ENCODE data around the gene TRIM41. TPM values are rescaled to one million over a fixed set of nuclear protein-coding genes. Genes with fewer than 3 reads are reported as not detected.

The TRIM41 gene
- total and polyA plus RNA-seq, 9 of the 15 experiments (the other 6 are each of a cell fraction or from before 2014, with no cell fraction given) = 1.8 to 47.6 (median 20.9) TPM

DNA sequence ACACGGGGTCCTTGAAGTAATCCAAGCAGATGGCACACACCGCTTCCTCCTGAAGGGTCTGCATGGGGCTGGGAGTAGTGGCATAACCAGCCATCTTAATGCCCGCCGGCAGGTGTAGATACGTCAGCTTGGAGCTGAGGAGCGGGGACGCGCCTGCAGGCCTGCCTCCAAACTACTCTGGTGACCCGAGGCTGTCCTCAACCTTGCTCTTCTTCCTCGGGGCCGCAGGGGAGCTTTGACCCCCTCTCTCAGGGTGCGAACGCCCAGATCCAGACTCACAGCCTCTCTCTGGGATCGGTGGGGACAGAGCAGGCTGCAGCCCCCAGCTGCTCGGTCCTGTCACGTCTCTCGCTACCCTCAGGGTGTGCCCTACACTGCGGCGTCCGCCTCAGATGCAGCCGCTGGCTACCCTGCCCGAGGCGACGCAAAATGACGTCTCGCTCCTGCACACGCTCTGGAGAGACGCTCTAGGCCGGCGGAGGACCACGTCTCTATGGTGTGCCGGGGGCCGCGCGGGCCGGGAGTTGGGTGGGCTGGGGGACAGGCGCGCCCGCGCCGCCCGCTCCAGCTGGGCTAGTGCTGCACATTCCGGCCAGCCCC lies 37.7 kb downstream of the TRIM41 start, which contains the start of gene TRIM52 (continued):
- no peak for TF ChIP-seq RBFOX2 (IDR thresholded peaks at IDR 0.05; ENCODE audit: low read depth, low read length)
- TF ChIP-seq EHMT2 (IDR thresholded peaks at IDR 0.05) = peak; percentile 26; the same call in 1 of the 2 replicates
- TF ChIP-seq, protein P1, sequence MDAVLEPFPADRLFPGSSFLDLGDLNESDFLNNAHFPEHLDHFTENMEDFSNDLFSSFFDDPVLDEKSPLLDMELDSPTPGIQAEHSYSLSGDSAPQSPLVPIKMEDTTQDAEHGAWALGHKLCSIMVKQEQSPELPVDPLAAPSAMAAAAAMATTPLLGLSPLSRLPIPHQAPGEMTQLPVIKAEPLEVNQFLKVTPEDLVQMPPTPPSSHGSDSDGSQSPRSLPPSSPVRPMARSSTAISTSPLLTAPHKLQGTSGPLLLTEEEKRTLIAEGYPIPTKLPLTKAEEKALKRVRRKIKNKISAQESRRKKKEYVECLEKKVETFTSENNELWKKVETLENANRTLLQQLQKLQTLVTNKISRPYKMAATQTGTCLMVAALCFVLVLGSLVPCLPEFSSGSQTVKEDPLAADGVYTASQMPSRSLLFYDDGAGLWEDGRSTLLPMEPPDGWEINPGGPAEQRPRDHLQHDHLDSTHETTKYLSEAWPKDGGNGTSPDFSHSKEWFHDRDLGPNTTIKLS (IDR thresholded peaks at IDR 0.05; ENCODE audit: borderline replicate concordance, low read depth) = peak; percentile 85; the same call in 1 of the 2 replicates
- TF ChIP-seq, protein P2, sequence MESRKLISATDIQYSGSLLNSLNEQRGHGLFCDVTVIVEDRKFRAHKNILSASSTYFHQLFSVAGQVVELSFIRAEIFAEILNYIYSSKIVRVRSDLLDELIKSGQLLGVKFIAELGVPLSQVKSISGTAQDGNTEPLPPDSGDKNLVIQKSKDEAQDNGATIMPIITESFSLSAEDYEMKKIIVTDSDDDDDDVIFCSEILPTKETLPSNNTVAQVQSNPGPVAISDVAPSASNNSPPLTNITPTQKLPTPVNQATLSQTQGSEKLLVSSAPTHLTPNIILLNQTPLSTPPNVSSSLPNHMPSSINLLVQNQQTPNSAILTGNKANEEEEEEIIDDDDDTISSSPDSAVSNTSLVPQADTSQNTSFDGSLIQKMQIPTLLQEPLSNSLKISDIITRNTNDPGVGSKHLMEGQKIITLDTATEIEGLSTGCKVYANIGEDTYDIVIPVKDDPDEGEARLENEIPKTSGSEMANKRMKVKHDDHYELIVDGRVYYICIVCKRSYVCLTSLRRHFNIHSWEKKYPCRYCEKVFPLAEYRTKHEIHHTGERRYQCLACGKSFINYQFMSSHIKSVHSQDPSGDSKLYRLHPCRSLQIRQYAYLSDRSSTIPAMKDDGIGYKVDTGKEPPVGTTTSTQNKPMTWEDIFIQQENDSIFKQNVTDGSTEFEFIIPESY (CRISPR knock-in tag; IDR thresholded peaks at IDR 0.05) = peak; percentile 78
- peak; percentile 41; the same call in 1 of the 2 replicates for TF ChIP-seq L3MBTL2 (IDR thresholded peaks at IDR 0.05)
- TF ChIP-seq ARHGAP35 (IDR thresholded peaks at IDR 0.05; ENCODE audit: partially characterized antibody) = no peak
- TF ChIP-seq ZNF134 (CRISPR knock-in tag; conservative IDR thresholded peaks at IDR 0.05) = no peak
- TF ChIP-seq PHB (CRISPR knock-in tag; IDR thresholded peaks at IDR 0.05) = no peak
- TF ChIP-seq, protein P3, sequence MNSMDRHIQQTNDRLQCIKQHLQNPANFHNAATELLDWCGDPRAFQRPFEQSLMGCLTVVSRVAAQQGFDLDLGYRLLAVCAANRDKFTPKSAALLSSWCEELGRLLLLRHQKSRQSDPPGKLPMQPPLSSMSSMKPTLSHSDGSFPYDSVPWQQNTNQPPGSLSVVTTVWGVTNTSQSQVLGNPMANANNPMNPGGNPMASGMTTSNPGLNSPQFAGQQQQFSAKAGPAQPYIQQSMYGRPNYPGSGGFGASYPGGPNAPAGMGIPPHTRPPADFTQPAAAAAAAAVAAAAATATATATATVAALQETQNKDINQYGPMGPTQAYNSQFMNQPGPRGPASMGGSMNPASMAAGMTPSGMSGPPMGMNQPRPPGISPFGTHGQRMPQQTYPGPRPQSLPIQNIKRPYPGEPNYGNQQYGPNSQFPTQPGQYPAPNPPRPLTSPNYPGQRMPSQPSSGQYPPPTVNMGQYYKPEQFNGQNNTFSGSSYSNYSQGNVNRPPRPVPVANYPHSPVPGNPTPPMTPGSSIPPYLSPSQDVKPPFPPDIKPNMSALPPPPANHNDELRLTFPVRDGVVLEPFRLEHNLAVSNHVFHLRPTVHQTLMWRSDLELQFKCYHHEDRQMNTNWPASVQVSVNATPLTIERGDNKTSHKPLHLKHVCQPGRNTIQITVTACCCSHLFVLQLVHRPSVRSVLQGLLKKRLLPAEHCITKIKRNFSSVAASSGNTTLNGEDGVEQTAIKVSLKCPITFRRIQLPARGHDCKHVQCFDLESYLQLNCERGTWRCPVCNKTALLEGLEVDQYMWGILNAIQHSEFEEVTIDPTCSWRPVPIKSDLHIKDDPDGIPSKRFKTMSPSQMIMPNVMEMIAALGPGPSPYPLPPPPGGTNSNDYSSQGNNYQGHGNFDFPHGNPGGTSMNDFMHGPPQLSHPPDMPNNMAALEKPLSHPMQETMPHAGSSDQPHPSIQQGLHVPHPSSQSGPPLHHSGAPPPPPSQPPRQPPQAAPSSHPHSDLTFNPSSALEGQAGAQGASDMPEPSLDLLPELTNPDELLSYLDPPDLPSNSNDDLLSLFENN (IDR thresholded peaks at IDR 0.05; ENCODE audit: low read depth in 2 of 2, low read length in 2 of 2) = no peak
- no peak for TF ChIP-seq ZNF780A (CRISPR knock-in tag; IDR thresholded peaks at IDR 0.05)
- no peak for TF ChIP-seq KAT8 (IDR thresholded peaks at IDR 0.05; ENCODE audit: low read depth)
- TF ChIP-seq SAFB2 (IDR thresholded peaks at IDR 0.05; ENCODE audit: borderline replicate concordance, low read depth, low read length, severe bottlenecking) = no peak
- TF ChIP-seq ZNF57 (CRISPR knock-in tag; IDR thresholded peaks at IDR 0.05) = no peak
- no peak for TF ChIP-seq EZH2 (IDR thresholded peaks at IDR 0.05; ENCODE audit: borderline replicate concordance, low read depth, low read length)
- TF ChIP-seq PYGO2 (tag; IDR thresholded peaks at IDR 0.05) = no peak
- TF ChIP-seq GABPB2 (CRISPR knock-in tag; conservative IDR thresholded peaks at IDR 0.05) = no peak
- TF ChIP-seq ZNF668 (CRISPR knock-in tag; IDR thresholded peaks at IDR 0.05) = no peak
- TF ChIP-seq SP2 (IDR thresholded peaks at IDR 0.05; ENCODE audit: extremely low read depth, low read depth, low read length, poor library complexity, severe bottlenecking) = peak; percentile 96
- no peak for TF ChIP-seq TFAM (CRISPR knock-in tag; conservative IDR thresholded peaks at IDR 0.05)
- TF ChIP-seq HNRNPL (IDR thresholded peaks at IDR 0.05; ENCODE audit: low read depth, low read length) = no peak
- TF ChIP-seq RAD51 (IDR thresholded peaks at IDR 0.05; ENCODE audit: borderline replicate concordance, low read depth) = no peak
- TF ChIP-seq ZNF124 (CRISPR knock-in tag; IDR thresholded peaks at IDR 0.05) = no peak
- TF ChIP-seq ESRRB (CRISPR knock-in tag; IDR thresholded peaks at IDR 0.05; ENCODE audit: borderline replicate concordance) = no peak
- TF ChIP-seq NR1H2 (CRISPR knock-in tag; IDR thresholded peaks at IDR 0.05) = no peak

Measured in K562 (cell line).